Fibroblast of lung (primary cell): Measurements from ENCODE around the gene SLC52A3.

ENCODE experiments used
- CTCF ChIP-seq, 2 donors: IDR thresholded peaks in 1 of 2; conservative IDR thresholded peaks in 1 of 2; 1 replicate in 1 of 2; 2 replicates in 1 of 2; pipeline ENCODE4 v1.5.1; 2011 to 2012; ENCODE audit warnings: low read length in 2 of 2, control low read depth in 1 of 2, inconsistent platforms in 1 of 2, low read depth in 1 of 2, mild to moderate bottlenecking in 1 of 2
- EZH2 ChIP-seq: IDR thresholded peaks from 2 replicates; pipeline ENCODE4 v1.5.1; 2012; ENCODE audit warnings: low read length, control low read depth, mild to moderate bottlenecking; ENCODE audit errors: missing control alignments

- TF ChIP-seq CTCF (conservative IDR thresholded peaks at IDR 0.05 in 1 of 2, IDR thresholded peaks at IDR 0.05 in 1 of 2; ENCODE audit: low read depth in 1 of 2, low read length in 2 of 2) (no peak), EZH2 (no peak)
Measured at GRCh38 chr20:733861-734260, 34.4 kb downstream of the SLC52A3 start.
